NCI-H2029 (cell line): Measurements from ENCODE around the gene HSPH1.

Experiments
- DNase-seq: peaks from one replicate; lab custom pipeline; 2025; lab: John Stamatoyannopoulos, UW

The HSPH1 gene

DNA sequence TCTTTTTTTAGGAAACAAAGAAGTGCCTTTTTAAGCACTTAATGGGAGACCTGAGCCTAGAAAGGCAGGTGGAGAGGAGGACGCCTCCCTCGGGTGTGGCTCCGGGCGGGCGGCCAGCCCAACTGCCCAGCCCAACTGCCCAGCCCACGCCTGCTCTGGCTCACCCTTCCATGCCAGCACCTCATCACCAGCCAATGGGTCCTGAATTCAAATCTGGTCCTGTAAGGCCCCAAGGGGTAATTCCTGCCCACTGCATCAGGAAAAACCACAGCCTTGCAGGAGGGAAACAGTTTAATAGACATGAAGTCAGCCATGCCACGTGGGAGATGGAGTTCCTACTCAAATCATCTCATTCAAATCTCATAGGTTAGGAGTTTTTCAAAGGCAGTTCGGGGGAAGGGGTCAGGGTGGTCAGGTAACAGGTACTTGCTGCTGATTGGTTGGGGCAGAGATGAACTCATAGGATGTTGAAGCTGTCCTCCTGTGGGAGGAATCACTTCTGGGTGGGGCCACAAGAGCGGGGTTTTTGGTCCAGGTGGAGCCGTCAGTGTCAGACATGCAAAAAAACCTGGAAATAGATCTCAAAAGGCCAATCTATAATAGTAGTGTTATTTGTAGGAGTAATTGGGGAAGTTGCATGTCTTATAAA is 64.9 kb downstream of the HSPH1 start:
- no peak for DNase-seq

DNA sequence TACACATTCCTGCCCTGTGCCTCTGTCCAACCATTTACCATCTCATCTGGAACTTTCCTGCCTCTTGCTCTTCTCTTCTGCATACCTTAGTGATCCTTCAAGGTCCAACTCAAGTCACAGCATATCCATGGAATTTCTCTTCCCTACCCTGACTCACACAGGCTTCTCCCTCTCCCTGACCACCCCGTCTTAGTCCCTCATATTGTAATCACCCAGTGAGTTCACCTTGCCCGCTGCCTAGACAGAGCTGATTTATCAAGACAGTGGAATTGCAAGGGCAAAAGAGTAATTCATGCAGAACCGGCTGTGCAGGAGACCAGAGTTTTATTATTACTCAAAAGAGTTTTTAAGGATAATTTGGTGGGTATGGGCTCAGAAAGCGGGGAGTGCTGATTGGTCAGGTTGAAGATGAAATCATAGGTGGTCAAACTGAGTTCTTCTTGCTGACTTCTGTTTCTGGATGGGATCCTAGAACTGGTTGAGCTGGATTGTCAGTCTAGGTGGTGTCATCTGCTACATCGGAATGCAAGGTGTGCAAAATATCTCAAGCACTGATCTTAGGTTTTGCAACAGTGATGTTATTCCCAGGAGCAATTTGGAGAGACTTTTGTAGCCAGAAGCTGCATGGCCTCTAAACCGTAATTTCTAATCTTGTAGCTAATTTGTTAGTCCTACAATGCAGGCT is 67.2 kb downstream of the HSPH1 start:
- no peak for DNase-seq

DNA sequence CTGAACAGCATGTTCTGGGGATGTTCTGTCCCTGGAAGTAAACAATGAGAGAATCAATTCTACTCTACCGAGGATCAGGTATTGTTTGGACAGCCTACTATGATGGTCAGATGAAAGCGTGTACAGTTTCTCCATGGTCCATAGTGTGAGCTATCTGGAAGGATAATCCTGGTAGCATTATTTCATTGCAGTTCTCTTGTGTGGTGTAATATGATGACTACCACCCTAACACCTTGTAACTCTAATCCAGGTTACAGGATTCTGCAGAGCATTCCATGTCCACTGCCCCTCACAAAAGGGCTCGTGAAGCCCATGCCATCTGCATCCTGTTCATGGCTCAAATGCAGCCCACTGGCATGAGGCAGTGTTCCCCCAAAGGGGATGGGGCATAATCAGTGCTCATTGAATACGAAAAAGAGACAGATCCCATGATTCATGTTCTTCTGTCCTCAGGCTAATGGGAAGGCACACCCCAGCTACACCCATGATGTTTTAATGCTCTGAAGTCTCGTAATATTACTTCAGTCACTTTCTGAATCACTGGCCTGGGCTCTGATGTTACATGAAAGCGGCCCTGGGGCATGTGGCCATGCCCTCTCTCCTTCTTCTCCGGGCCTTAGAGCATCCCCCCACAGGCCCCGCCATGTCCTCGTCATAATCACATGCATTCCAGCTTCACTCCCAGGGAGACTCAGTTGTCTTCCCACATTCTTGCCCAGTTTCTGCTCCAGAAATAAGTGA is 68.4 kb downstream of the HSPH1 start:
- DNase-seq, result no peak

DNA sequence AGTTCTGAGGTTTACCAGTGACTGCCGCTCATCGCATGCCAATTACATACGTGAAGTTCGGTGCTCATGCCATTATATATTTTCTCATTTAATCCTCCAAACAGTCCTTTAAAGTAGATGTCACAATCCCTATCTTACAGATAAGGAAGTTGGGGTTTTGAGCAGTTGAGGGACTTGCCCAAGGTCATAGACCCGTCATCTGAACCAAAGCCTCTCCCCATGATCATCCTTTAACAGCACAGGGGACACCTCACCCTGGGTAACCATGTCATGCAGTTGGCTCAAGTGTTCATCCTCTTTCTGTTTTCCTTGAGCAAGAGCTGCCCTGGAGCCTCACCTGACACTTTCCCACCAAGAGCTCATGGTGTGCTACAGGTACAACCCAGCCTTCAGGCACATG is 69.1 kb downstream of the HSPH1 start:
- no peak for DNase-seq

DNA sequence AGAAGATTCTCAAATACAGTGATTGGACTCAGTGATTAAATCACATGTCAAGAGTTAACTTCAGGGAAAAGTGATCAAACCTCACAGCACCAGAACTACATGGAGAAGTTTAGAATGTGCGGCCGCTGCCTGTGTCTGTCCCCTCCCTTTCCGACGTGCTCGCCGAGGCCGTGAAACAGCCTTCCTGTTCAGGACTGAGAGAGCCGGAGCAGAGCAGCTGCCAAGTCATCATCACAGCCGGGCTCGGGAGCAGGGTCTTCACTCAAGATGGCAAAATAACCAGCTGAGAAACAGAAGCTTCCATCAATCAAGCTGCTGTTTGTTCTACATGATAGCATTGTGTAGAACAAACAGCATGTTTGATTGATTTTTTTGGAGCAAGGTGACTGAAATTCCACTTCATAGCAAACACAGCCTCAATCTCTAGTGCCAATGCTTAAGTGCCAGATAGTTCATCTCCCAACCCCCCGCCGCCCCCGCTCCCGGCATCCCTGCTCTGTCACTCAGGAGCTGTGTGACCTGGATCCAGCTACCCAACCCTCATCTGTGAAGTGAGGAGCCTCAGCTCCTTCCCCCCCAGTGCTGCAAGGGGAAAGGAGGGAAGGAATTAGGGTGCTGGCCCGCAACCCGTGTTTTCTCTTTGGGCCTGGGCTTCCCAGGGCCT is 70.6 kb downstream of the HSPH1 start:
- DNase-seq, result no peak

DNA sequence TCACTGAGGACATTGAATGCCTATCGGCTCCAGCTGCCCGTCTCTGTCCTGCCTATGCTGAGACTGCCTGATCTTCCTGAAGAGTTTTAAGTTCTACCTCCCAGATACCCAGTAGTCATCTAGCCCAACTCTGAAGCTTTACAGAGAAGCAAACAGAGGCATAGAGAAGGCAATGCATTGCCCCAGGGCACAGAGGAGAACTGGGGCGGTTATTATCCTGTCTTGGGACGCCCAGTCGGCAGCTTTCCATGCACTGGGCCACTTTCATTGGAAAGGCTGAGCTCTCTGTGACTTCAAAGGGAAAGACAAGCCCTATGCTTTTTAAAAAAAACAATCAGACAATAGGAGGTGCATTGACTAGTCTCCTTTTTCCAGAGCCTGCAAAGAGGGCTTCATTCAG is 71.6 kb downstream of the HSPH1 start:
- no peak for DNase-seq

DNA sequence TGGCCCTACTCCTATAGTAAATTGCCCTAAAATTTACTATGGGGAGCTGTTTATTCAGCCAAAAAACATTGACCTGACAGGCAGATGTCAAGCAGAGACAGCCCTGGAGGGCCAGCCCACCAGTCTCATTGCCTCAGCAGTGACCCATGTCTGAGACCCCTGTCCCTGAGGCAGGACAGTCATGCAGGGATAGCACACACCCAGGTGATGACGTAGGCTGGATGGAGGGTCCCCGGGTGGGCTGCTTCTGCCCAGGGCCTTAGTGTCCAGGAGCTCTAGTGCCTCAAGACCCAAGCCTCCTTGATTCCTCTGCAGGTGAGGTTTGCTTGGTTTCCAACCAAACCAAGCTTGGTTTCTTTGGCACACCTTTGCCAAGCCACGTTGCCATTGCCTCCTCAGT is 72.1 kb downstream of the HSPH1 start:
- no peak for DNase-seq

DNA sequence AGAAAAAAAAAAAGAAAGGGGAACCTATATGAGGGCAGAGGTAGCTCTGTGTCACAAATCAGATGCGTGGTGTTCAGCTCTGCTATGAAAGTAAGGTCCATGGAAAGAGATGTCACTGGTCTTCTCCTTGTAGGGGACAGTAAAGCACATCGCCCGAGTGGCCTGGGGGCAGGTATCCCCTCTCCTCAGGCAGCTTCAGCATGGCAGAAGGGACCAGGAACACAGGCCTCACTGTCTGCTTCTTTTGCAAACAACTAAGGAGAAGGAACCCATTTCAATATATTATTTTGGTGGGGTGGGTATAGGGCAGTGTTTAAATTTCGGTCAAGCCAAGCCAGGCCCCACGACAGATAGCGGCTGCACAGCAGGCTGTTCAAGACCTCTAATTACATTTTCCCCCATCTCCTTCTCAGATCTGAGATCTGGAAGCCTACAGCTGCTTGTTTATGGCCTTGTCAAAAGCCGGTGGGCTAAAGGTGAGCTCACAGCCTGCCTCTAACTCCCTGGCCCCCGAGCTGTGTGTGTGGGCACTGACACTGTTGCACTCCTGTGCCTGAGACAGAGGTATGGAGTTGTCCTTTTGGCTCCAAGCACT is 72.8 kb downstream of the HSPH1 start:
- DNase-seq, result no peak
